Measurements from ENCODE around the gene KAZN. TPM values are rescaled to one million over a fixed set of nuclear protein-coding genes. Genes with fewer than 3 reads are reported as not detected.
A peak's percentile ranks its signal among the peaks of the same experiment; 100 is the strongest.

Gene KAZN
- total RNA-seq, 2 donors from 2014 or later: 3.4 to 12.2 TPM

DNA sequence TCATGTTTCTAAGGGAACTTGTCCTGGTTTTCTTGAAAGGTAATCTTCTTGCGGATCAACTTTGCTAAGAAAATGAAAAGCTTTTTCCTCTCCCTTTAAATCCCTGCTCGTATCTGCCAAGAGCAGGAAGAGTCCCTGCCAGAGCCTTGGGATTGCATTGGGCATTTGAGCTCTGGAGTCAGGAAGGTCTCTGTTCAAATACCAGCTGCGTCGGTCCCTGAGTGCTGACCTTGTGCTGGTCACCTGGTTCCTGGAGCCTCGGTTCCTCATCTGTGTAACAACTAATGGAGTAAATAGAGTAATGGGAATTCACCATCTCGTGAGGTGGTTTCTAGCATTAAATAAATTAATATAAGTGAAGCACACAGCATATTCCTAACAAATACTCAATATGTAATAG lies 280.5 kb downstream of the KAZN start:
- no peaks in the 10 kb centered on the region for H3K36me3 ChIP-seq (replicated peaks in 1 of 2; ENCODE audit: insufficient read depth in 1 of 2, low read depth in 2 of 2)
- H3K4me1 ChIP-seq: peaks cover 62% of the 10 kb centered on the region
- H3K27ac ChIP-seq: peak overlapping the region in 3 of 4 donors; percentile 2 to 45 (median 27)
- 28 to 48% methylated on average over 6 of the region's 6 CpGs for WGBS, 2 donors
- intact Hi-C loops (cut with DNase I): no loop called here
- no peak overlapping the region for H3K4me3 ChIP-seq
- TF ChIP-seq, protein P1, sequence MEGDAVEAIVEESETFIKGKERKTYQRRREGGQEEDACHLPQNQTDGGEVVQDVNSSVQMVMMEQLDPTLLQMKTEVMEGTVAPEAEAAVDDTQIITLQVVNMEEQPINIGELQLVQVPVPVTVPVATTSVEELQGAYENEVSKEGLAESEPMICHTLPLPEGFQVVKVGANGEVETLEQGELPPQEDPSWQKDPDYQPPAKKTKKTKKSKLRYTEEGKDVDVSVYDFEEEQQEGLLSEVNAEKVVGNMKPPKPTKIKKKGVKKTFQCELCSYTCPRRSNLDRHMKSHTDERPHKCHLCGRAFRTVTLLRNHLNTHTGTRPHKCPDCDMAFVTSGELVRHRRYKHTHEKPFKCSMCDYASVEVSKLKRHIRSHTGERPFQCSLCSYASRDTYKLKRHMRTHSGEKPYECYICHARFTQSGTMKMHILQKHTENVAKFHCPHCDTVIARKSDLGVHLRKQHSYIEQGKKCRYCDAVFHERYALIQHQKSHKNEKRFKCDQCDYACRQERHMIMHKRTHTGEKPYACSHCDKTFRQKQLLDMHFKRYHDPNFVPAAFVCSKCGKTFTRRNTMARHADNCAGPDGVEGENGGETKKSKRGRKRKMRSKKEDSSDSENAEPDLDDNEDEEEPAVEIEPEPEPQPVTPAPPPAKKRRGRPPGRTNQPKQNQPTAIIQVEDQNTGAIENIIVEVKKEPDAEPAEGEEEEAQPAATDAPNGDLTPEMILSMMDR (IDR thresholded peaks at IDR 0.05): no peak
- TF ChIP-seq POLR2A (IDR thresholded peaks at IDR 0.05): no peak
- ATAC-seq: peak; percentile 30
- H3K9me3 ChIP-seq: no peaks in the 10 kb centered on the region
- H3K27me3 ChIP-seq: no peaks in the 10 kb centered on the region
- DNase-seq: peak; percentile 51 to 78 (median 68)

DNA sequence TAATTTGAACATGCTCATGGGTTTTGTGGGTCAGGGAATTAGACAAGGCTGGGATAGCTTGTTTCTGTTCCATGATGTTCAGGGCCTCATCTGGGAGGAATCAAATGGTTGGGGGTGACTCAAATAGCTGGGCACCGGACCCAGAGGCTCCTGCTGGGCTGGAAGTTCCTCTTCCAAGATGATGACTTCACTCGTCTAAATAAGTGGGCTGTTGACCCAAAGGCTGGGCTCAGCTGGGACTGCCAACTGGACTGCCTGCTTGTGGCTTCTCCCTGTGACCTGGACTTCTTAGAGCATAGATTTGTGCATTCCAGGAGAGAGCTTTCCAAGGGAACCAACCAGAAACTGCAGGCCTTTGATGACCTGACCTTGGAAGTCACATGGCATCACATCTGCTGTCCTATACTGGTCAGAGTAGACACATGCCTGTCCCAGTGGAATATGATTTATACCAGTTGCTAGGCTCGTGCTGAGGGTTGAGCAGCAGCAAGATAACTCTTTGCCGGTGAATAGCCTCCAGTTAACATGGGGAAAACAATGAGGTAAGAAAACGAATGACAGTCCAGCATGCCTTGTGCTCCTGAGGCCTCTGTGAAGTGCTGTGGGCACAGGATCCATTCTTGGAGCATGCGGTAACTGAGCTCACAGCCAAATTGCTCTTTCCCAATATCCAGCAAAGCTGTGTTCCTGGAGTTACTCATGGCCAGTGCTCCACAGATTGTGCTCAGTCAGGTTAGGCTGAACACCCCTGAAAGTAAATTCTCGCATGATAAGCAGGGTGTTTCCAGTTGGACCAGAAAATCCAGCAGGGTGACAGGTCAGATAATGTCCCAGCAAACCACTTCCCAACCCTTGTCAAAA lies 282.2 kb downstream of the KAZN start:
- no peaks in the 10 kb centered on the region for H3K9me3 ChIP-seq
- H3K4me1 ChIP-seq: peaks cover 59% of the 10 kb centered on the region
- H3K4me3 ChIP-seq: no peak overlapping the region
- H3K36me3 ChIP-seq (replicated peaks in 1 of 2; ENCODE audit: insufficient read depth in 1 of 2, low read depth in 2 of 2): no peaks in the 10 kb centered on the region
- H3K27me3 ChIP-seq: no peaks in the 10 kb centered on the region
- ATAC-seq: peak; percentile 78
- no peak for TF ChIP-seq POLR2A (IDR thresholded peaks at IDR 0.05)
- TF ChIP-seq, protein P1 (IDR thresholded peaks at IDR 0.05): no peak
- peak overlapping the region; percentile 15 to 73 (median 56) for H3K27ac ChIP-seq
- WGBS, 2 donors: 52 to 57% methylated on average over 7 of the region's 7 CpGs
- peak; percentile 48 to 71 (median 59) for DNase-seq
- intact Hi-C loops (cut with DNase I): no loop called here

DNA sequence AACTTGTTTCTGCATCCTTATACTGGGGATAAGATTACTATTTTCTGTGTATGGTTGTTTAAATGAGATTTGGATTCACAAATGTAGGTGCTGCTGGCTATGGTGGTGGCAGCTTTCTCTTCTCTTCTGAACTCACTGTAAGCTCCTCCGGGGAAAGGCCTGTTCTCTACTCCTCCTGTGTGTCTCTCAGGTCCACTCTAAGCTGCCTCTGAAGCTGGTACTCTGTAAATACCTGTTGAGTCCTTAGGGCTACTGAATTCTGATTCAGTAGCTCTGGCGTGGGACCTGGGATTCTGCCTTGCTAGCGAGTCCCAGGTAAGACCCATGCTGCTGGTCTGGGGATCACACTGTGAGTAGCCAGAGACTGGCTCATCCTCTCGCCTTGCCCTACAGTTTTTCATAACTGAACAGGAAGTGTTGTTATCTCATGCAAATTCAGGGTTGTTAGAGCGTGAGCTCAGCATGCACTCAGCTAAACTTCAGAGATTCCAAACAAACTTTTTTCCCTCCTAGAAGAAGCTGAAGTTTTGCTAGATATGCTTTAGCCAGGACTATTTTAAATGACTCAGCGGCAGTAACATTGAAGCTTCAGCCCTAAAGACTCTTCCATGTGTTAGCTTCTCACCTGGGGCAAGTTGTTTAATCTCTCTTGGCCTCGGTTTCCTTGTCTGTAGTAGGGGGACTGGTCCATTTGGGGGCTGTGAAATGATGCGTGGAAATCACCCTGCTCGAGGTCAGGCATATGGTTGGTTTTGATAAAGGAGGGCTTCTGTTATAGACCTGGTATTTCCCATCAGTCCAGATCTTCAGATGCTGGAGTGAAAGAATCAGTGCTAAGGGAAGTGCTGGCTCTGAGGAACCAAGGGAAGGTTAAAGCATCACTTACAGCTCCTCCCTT lies 283.5 kb downstream of the KAZN start:
- ATAC-seq (peak; percentile 43), DNase-seq (peak in 2 of 4 donors; percentile 26 to 27)
- Histone ChIP-seq H3K27me3 (no peaks in the 10 kb centered on the region), H3K4me3 (no peak overlapping the region), H3K27ac (peak overlapping the region in 3 of 4 donors; percentile 15 to 73 (median 60)), H3K4me1 (peaks cover 48% of the 10 kb centered on the region), H3K36me3 (replicated peaks in 1 of 2; ENCODE audit: insufficient read depth in 1 of 2, low read depth in 2 of 2) (no peaks in the 10 kb centered on the region), H3K9me3 (no peaks in the 10 kb centered on the region)
- intact Hi-C loops (cut with DNase I): no loop called here
- 71 to 73% methylated on average over 7 to 9 of the region's 9 CpGs for WGBS, 2 donors
- TF ChIP-seq POLR2A (IDR thresholded peaks at IDR 0.05): no peak
- TF ChIP-seq, protein P1 (IDR thresholded peaks at IDR 0.05): no peak

DNA sequence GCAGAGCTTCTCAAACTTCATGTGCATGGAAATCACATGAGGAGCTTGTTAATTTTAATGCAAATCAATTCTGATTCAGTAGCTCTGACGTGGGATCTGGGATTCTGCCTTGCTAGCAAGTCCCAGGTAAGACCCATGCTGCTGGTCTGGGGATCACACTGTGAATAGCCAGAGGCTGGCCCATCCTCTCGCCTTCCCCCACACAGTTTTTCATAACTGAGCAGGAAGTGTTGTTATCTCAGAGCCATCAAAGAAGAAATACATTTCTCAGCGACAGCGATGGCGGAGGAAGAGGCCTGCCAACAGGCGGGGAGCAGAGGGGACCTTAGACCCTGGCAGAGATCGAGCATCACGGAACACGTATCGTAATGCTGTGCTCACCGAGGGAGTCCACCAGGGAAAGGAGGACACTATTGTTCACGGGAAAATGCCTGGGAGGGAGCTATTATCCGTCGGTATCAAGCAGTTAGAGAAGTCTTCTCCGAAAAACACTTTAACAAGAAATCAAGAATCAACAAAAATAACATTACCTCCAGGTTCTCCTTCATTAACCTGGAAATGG lies 286.2 kb downstream of the KAZN start:
- DNase-seq (no peak), ATAC-seq (no peak)
- H3K27ac ChIP-seq: no peak overlapping the region
- 81 to 93% methylated on average over 15 of the region's 15 CpGs for WGBS, 2 donors
- H3K27me3 ChIP-seq: no peaks in the 10 kb centered on the region
- TF ChIP-seq, protein P1 (IDR thresholded peaks at IDR 0.05): no peak
- TF ChIP-seq POLR2A (IDR thresholded peaks at IDR 0.05): no peak
- intact Hi-C loops (cut with DNase I): no loop called here
- no peaks in the 10 kb centered on the region for H3K36me3 ChIP-seq (replicated peaks in 1 of 2; ENCODE audit: insufficient read depth in 1 of 2, low read depth in 2 of 2)
- no peak overlapping the region for H3K4me3 ChIP-seq
- peaks cover 27% of the 10 kb centered on the region for H3K4me1 ChIP-seq
- no peaks in the 10 kb centered on the region for H3K9me3 ChIP-seq

All from body of pancreas (tissue), 4 donors.